Upper lobe of right lung (tissue), 1 donor: ENCODE measurements around the gene MBLAC1. TPM values are rescaled to one million over a fixed set of nuclear protein-coding genes. Genes with fewer than 3 reads are reported as not detected.

ENCODE experiments used
- ATAC-seq: fragments of 200-7000 bp; cut with Tn5 transposase; one replicate; pipeline ENCODE4 v1.9.1; 2020; ENCODE audit warnings: mild to moderate bottlenecking, moderate library complexity
- DNase-seq: peaks from one replicate; pipeline ENCODE4 v3.0.0-alpha.2; 2020
- H3K27ac ChIP-seq: fragments of 200-600 bp; one replicate; pipeline ENCODE4 v1.8.0; 2022
- H3K27me3 ChIP-seq: fragments of 200-600 bp; one replicate; pipeline ENCODE4 v1.8.0; 2022; ENCODE audit warnings: mild to moderate bottlenecking
- H3K36me3 ChIP-seq: fragments of 200-600 bp; one replicate; pipeline ENCODE4 v1.8.0; 2022
- H3K4me1 ChIP-seq: fragments of 200-600 bp; one replicate; pipeline ENCODE4 v1.8.0; 2022
- H3K4me3 ChIP-seq: fragments of 200-600 bp; one replicate; pipeline ENCODE4 v1.8.0; 2022; ENCODE audit warnings: mild to moderate bottlenecking
- H3K9me3 ChIP-seq: fragments of 200-600 bp; one replicate; pipeline ENCODE4 v1.8.0; 2022
- CTCF ChIP-seq: fragments of 200-600 bp; IDR thresholded peaks from one replicate; pipeline ENCODE4 v1.8.0; 2022; ENCODE audit warnings: antibody characterized with exemption
- intact Hi-C: fragments of 100-400 bp; cut with DNase I; formaldehyde crosslinking; loops from one replicate; pipeline ENCODE4 v1.11.0; 2022
- total RNA-seq: library from RNA; stranded (reverse); fragmentation: NEBNext Ultra II Directional; extraction: Animal tissue kit (Norgen Biotek cat#: 25700); gene quantifications from one replicate; pipeline ENCODE4 v1.2.1, GENCODE V29; 2021
- donor health status: DM: no; HTN: yes; CAD: no; lungs with severe emphysema.

MBLAC1 gene
- total RNA-seq, 1 donor from 2014 or later = 3.0 TPM

GRCh38 chr7:100159099-100159623 lies 32.4 kb downstream of the MBLAC1 start:
- ATAC-seq (no peak), DNase-seq (no peak)
- intact Hi-C loops = no loop called here
- Histone ChIP-seq H3K27ac (peak overlapping the region; percentile 85), H3K36me3 (peaks cover 25% of the 10 kb centered on the region), H3K27me3 (no peaks in the 10 kb centered on the region), H3K4me3 (peak overlapping the region; percentile 98), H3K9me3 (no peaks in the 10 kb centered on the region), H3K4me1 (peaks cover 12% of the 10 kb centered on the region)
- TF ChIP-seq CTCF = no peak

- Histone ChIP-seq H3K27me3 (no peaks in the 10 kb centered on the region), H3K4me3 (no peak overlapping the region), H3K27ac (no peak overlapping the region), H3K4me1 (peaks cover 12% of the 10 kb centered on the region), H3K36me3 (peaks cover 18% of the 10 kb centered on the region), H3K9me3 (no peaks in the 10 kb centered on the region)
- ATAC-seq = no peak
- TF ChIP-seq CTCF = no peak
- no peak for DNase-seq
- intact Hi-C loops = no loop called here
These were observed 33.3 kb downstream of the MBLAC1 start for GRCh38 chr7:100160067-100160466.

GRCh38 chr7:100163006-100163531 lies 36.3 kb downstream of the MBLAC1 start:
- no peak overlapping the region for H3K4me3 ChIP-seq
- ATAC-seq (no peak), DNase-seq (no peak)
- intact Hi-C loops = no loop called here
- no peak overlapping the region for H3K27ac ChIP-seq
- H3K27me3 ChIP-seq = no peaks in the 10 kb centered on the region
- H3K4me1 ChIP-seq = peaks cover 4% of the 10 kb centered on the region
- H3K9me3 ChIP-seq = no peaks in the 10 kb centered on the region
- TF ChIP-seq CTCF = no peak
- no peaks in the 10 kb centered on the region for H3K36me3 ChIP-seq

- Histone ChIP-seq H3K4me1 (peaks cover 6% of the 10 kb centered on the region), H3K27ac (no peak overlapping the region)
- no peak for ATAC-seq
These were observed 37.1 kb downstream of the MBLAC1 start for GRCh38 chr7:100163871-100164270.

GRCh38 chr7:100166317-100166940 lies 39.7 kb downstream of the MBLAC1 start:
- DNase-seq = peak; percentile 53

More at GRCh38 chr7:100163871-100164270, 37.1 kb downstream of the MBLAC1 start:
- Histone ChIP-seq H3K9me3 (no peaks in the 10 kb centered on the region), H3K4me3 (no peak overlapping the region), H3K27me3 (no peaks in the 10 kb centered on the region), H3K36me3 (no peaks in the 10 kb centered on the region)
- TF ChIP-seq CTCF = no peak
- intact Hi-C loops = no loop called here
- no peak for DNase-seq

More at GRCh38 chr7:100166317-100166940, 39.7 kb downstream of the MBLAC1 start:
- no peaks in the 10 kb centered on the region for H3K9me3 ChIP-seq
- peaks cover 7% of the 10 kb centered on the region for H3K4me1 ChIP-seq
- intact Hi-C loops = no loop called here
- no peak for TF ChIP-seq CTCF
- no peaks in the 10 kb centered on the region for H3K36me3 ChIP-seq
- no peak for ATAC-seq
- H3K4me3 ChIP-seq = no peak overlapping the region
- H3K27ac ChIP-seq = no peak overlapping the region
- H3K27me3 ChIP-seq = peaks cover under 1% of the 10 kb centered on the region
